Measurements from ENCODE around the gene DIDO1.
"Not testable (repeated sequence)": the region's sequence is repeated elsewhere in the genome, so short reads cannot be mapped to it uniquely, and the experiment has no call there.

The DIDO1 gene

DNA sequence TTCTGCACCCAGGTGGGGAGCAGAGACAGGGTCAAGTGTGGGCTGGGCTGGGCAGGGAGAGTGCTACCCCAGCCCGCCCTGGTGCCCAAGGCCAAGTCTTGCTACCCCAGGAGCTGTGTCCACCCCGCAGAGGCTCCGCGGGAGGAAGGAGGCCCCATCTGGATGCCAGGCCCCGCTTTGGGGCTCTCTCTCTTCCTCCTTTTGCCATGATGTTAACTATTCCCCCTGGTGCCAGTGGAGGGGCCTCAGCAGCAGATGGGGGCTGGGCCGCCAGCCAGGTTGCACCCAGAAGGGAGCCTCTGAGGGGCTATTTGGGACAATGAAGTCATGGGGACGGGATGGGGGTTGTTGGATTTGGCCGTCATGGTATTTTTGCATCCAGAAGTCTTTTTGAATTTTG is 35.5 kb upstream of the DIDO1 start:
- DNase-seq (ENCODE audit: low spot score): no peak
- Histone ChIP-seq H3K4me3 (no peak overlapping the region), H3K27ac (no peak overlapping the region)
- TF ChIP-seq, protein P1, sequence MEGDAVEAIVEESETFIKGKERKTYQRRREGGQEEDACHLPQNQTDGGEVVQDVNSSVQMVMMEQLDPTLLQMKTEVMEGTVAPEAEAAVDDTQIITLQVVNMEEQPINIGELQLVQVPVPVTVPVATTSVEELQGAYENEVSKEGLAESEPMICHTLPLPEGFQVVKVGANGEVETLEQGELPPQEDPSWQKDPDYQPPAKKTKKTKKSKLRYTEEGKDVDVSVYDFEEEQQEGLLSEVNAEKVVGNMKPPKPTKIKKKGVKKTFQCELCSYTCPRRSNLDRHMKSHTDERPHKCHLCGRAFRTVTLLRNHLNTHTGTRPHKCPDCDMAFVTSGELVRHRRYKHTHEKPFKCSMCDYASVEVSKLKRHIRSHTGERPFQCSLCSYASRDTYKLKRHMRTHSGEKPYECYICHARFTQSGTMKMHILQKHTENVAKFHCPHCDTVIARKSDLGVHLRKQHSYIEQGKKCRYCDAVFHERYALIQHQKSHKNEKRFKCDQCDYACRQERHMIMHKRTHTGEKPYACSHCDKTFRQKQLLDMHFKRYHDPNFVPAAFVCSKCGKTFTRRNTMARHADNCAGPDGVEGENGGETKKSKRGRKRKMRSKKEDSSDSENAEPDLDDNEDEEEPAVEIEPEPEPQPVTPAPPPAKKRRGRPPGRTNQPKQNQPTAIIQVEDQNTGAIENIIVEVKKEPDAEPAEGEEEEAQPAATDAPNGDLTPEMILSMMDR (IDR thresholded peaks at IDR 0.05): no peak

DNA sequence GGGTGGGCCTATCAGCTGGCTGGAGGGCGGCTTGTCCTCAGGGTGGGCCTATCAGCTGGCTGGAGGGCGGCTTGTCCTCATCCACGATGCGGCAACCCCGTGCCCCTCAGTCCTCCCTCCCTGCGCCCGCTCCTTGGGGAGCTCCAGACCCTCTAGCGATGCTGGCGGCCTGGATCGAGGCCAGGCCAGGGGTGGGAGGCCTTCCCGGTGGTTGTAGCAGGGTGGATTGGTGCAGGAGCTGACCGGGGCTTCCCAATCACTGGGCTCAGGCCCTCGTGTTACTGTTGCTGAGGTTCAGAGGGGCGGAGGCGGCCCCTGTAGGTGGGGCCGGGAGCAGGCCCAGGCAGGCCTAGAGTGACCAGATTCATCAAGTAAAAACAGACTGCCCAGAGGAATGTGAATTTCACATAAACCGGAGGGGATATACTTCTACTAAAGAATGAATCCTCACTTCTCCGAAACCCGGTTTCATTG is 35.0 kb upstream of the DIDO1 start:
- Histone ChIP-seq H3K27ac (no peak overlapping the region), H3K4me3 (no peak overlapping the region)
- no peak for DNase-seq (ENCODE audit: low spot score)
- TF ChIP-seq, protein P1 (IDR thresholded peaks at IDR 0.05): no peak

- not testable (repeated sequence) for DNase-seq (ENCODE audit: low spot score); H3K27ac ChIP-seq; H3K4me3 ChIP-seq
These were observed 34.4 kb upstream of the DIDO1 start for GRCh38 chr20:62960446-62961309.

DNA sequence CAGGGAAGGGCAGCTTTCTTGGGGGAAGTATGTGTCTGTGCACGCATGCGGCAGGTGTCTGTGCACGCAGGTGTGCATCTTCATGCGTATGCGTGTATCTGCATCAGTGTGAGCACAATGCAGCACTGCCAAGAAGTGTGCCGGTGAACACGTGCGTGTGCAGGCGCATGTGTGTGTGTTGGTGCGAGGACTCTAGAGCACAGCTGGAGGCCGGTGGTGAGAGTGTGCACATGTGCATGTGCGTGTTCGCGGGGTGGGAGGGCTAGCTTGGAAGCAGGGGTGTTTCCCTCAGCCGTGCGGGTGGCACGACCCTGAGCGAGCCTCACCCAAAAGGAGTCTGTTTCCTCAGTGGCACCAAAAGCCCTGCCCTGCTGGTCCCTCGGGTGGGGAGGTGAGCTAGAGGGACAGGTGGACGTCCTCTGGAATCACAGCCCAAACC is 33.7 kb upstream of the DIDO1 start:
- TF ChIP-seq, protein P1 (IDR thresholded peaks at IDR 0.05): no peak
- no peak for DNase-seq (ENCODE audit: low spot score)
- H3K27ac ChIP-seq: no peak overlapping the region
- no peak overlapping the region for H3K4me3 ChIP-seq

DNA sequence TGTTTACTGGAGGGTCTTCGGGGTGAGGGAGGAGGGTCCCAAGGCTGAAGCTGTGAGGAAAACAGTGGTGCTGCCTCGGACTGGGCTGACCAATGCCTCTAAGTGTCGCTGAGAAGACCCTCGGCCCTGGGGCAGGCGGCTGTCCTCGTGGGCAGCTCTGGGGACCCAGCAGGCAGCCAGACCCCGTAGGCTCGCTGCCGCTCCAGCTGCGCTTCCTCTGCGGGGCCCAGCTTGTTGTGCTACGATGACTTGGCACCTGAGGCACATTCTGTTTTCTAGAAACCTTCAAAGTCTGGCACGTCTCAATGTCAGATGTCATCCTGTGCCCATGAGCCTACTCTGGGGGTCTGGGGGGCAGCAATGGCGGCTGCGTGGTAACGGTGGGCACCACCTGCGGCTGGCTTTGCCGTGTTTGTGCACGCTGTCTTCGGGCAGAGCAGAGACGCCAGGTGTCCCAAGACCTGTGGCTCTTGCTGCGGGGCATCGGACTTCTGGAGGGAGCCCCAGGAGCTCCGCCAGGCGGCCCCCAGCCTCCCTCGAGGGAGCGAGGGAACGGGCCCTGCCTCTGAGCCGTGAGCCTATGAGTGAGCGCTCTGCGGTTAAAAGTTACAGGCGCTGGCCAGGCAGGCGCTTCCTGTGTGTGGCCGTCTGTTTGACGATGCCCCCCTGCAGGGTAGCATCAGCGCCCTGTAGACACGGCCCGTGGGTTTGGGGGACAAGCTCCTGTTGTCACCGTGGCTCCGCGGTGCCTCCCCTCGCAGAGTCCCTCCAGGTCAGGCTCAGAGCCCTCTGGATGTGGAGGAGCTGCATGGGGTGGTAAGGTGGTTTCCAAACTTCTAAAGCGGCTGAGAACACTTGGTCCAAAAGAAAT is 33.0 kb upstream of the DIDO1 start:
- DNase-seq (ENCODE audit: low spot score): no peak
- Histone ChIP-seq H3K27ac (no peak overlapping the region), H3K4me3 (no peak overlapping the region)
- TF ChIP-seq, protein P1 (IDR thresholded peaks at IDR 0.05): no peak

- TF ChIP-seq, protein P1 (IDR thresholded peaks at IDR 0.05): no peak
- H3K27ac ChIP-seq: no peak overlapping the region
- no peak overlapping the region for H3K4me3 ChIP-seq
- DNase-seq (ENCODE audit: low spot score): no peak
These were observed 32.2 kb upstream of the DIDO1 start for GRCh38 chr20:62958388-62959100.

Measured in coronary artery (tissue), 2 donors.